NCI-H69 (cell line): ENCODE results near the gene UPF1.

Experiments
- DNase-seq: peaks from one replicate; lab custom pipeline; 2025; lab: John Stamatoyannopoulos, UW

Gene UPF1

GRCh38 chr19:18857223-18857622 is 25.5 kb downstream of the UPF1 start:
- DNase-seq = no peak

- DNase-seq = peak; percentile 15
These were observed 27.3 kb downstream of the UPF1 start for GRCh38 chr19:18858906-18859646.

- DNase-seq = no peak
These were observed 28.0 kb downstream of the UPF1 start for GRCh38 chr19:18859676-18860301.

- no peak for DNase-seq
These were observed 28.5 kb downstream of the UPF1 start for GRCh38 chr19:18860302-18860700.

GRCh38 chr19:18860725-18861124 is 29.0 kb downstream of the UPF1 start:
- no peak for DNase-seq

- DNase-seq = no peak
These were observed 29.5 kb downstream of the UPF1 start for GRCh38 chr19:18861235-18861634.

GRCh38 chr19:18861917-18862316 is 30.2 kb downstream of the UPF1 start:
- DNase-seq = no peak

GRCh38 chr19:18862976-18863842 is 31.4 kb downstream of the UPF1 start:
- no peak for DNase-seq

GRCh38 chr19:18863843-18864362 is 32.1 kb downstream of the UPF1 start:
- DNase-seq = no peak

- no peak for DNase-seq
These were observed 33.6 kb downstream of the UPF1 start for GRCh38 chr19:18865106-18865972.

- DNase-seq = peak; percentile 47
These were observed 34.4 kb downstream of the UPF1 start for GRCh38 chr19:18865973-18866799.

GRCh38 chr19:18866800-18867123 is 35.0 kb downstream of the UPF1 start:
- no peak for DNase-seq

GRCh38 chr19:18867199-18867598 is 35.4 kb downstream of the UPF1 start:
- no peak for DNase-seq

- no peak for DNase-seq
These were observed 36.0 kb downstream of the UPF1 start for GRCh38 chr19:18867751-18868150.

- DNase-seq = no peak
These were observed 36.7 kb downstream of the UPF1 start for GRCh38 chr19:18868380-18869022.

GRCh38 chr19:18869023-18869618 is 37.4 kb downstream of the UPF1 start:
- no peak for DNase-seq

- DNase-seq = no peak
These were observed 38.2 kb downstream of the UPF1 start for GRCh38 chr19:18869781-18870530.

- no peak for DNase-seq
These were observed 38.9 kb downstream of the UPF1 start for GRCh38 chr19:18870531-18871172.

- DNase-seq = peak; percentile 21
These were observed 39.8 kb downstream of the UPF1 start for GRCh38 chr19:18871543-18871942.
